ENCODE data around the gene AQP6.

The AQP6 gene

GRCh38 chr12:50006754-50007442 lies 34.2 kb downstream of the AQP6 start:
- DNase-seq = no peak

DNA sequence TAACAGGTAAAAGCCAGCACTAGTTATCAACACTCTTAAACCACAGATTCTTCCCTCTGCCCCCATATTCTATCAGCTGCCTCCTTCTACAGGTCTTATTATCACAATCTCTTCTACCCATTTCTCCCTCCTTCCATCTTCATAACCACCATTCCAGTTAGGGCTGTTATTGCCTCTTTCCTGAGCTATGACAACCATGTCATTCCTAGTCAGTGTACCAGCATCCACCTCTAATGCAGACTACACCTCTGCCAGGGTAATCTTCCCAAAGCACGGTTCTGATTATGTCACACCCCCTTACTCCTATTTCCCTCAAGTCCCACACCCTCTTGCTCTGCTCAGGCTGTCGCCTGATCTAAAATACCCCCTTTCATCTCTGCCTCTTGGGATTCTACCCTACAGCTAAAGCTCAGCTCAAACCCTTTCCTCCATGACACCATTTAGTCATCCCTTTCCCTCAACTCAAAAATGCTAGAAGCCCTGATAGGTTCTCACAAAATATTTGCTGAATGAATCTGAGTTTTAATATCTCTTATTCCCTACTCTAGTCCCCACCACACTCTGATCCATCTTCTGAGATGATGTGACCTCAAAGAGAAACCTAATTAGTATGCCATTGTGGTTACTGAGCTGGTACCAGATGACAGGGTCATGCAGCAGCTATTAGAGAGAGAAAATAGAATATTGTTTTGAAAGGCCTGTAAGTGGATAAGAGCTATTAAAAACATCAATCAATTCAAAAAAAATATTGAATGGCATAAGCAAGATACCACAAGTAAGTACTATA lies 40.8 kb downstream of the AQP6 start:
- no peak for DNase-seq

- no peak for DNase-seq
Measured at GRCh38 chr12:50014342-50014741, 41.6 kb downstream of the AQP6 start.

DNA sequence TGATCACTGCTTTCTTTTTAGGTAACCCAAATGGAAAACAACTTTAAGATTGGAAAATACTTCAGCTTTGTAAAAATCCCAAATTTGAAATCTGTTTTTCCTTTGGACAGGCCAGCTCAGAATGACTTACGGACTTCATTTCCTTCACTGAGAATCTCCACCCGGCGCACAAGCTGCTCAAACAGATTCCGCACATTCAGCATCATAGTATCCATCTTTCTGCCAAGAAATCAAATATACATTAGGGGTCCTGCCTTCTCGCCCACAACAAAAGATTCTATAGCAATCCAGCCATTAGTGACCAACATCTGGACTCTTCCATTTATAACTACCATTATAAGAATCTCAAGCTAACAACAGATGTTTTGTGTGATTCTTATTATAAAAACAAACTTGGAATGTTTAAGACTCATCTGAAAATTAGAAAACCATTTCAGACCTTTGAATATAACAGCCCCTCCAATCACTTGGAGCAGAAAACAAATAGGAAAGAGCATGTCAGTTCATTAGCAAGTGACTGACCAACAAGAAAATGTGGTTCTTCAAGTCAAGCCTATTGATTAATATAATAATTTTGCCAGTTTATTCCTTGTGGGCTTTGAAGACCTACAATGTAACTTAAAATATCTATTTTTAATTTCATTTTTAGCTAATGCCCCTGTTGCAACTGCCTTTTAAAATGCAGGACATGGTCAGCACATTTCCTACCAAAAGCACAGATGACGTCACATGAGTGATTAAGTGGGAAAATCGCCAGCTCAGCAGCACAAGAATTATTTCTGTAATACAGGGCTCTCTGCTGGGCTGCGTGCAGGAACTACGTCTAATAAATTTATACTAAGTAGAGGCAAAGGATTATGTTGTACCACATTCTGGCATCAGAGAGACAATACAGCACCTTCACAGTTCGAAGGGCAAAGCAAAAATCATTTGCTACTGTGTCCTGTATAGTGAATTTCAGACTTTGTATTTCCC lies 44.0 kb downstream of the AQP6 start:
- DNase-seq = no peak

DNA sequence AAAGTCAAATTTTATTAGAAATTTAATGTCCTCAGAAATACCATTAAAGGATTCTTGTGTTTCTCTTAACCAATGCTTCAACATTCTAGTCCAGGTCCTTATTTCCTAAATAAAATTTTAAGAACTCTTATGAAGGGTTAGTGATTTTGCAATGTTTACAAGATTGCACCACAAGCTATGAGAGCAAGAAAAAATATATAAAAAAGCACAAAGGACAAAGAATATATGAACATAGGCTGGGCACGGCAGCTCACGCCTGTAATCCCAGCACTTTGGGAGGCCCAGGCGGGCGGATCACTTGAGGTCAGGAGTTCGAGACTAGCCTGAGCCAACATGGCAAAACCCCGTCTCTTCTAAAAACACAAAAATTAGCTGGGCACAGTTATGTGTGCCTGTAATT lies 44.9 kb downstream of the AQP6 start:
- DNase-seq = no peak

- DNase-seq = no peak
Measured at GRCh38 chr12:50018154-50018553, 45.4 kb downstream of the AQP6 start.

DNA sequence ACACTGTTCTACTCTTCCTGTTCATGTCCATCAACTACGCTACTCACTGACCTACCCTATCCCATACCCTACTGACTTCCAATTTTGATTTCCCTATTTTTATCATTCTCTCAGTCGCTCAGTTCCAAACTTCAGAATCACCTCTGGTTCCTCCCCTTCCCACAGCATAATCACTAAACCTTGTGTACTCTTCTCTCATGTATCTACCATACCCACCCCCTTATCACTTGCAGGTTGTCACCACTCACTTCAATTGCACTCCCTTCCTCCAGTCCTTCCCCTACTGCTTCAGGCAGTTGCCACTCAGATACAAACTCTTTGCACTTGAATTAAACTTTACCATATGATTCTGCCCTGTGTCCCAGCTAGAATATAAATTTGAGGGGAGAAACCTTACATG lies 46.2 kb downstream of the AQP6 start:
- no peak for DNase-seq

DNA sequence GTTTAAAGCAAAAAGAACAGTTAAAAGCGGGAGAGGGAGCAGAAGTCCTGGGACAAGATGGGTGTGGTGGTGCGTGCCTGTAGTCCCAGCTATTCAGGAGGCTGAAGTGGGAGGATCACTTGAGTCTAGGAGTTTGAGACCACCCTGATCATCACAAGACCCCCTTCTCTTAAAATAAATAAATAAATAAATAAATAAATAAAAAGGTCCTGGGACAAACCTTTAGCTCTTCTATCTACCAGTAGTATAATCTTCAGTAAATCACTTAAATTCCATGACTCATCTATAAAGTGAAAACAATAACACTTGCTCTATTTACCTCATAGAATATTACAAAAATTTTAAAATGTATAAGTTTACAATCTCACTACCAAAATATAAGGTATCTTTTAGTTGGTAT lies 46.8 kb downstream of the AQP6 start:
- DNase-seq = no peak

DNA sequence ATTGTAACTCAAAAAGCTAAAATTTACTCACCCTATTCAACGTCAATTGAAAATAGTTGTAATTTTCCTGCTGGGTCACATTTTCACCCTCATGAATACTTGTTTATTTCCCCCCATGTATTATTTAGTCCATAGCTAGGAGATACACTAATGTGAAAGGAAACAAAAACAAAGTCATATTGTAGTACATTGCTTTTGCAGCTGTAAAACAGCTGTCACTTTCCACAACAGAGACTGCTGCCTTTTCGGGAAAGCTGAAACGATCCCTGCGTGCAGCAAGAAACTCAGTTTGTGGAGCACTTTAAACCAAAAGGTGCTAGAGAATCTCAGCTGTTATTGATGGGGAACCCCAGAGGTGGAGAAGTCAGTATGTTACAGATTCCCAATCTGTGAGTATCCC lies 48.3 kb downstream of the AQP6 start:
- DNase-seq = no peak

GRCh38 chr12:50022903-50023302 lies 50.2 kb downstream of the AQP6 start:
- DNase-seq = no peak

DNA sequence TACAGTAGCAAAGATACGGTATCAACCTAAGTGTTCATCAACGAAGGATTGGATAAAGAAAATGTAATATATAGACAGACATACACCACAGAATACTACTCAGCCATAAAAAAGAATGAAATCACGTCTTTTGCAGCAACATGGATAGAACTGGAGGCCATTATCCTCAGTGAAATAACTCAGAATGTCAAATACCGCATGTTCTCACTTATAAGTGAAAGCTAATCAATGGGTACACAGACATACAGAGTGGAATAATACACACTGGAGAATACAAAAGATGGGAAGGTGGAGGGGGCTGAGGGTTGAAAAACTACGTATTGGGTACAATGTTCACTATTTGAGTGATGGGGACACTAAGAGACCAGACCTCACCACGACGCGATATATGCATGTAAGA lies 51.5 kb downstream of the AQP6 start:
- DNase-seq = no peak

DNA sequence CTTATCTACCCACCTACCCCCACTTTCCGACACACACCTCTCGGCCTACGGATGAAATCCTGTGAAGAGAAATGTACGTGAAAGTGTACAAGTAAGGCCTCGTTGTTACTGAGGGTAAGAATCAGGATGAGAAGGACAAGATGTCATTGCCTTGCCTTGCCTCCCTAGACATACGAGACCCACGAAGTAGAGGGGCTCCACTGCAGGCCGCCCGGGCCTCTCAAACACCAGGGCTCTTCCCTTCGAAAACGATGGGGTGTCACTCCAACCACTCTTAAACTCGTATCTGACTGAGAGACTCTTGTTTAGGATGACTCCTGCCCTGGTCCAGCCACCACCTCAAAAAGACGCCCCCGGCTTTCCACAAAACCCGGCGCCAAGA lies 52.0 kb downstream of the AQP6 start:
- DNase-seq = no peak

DNA sequence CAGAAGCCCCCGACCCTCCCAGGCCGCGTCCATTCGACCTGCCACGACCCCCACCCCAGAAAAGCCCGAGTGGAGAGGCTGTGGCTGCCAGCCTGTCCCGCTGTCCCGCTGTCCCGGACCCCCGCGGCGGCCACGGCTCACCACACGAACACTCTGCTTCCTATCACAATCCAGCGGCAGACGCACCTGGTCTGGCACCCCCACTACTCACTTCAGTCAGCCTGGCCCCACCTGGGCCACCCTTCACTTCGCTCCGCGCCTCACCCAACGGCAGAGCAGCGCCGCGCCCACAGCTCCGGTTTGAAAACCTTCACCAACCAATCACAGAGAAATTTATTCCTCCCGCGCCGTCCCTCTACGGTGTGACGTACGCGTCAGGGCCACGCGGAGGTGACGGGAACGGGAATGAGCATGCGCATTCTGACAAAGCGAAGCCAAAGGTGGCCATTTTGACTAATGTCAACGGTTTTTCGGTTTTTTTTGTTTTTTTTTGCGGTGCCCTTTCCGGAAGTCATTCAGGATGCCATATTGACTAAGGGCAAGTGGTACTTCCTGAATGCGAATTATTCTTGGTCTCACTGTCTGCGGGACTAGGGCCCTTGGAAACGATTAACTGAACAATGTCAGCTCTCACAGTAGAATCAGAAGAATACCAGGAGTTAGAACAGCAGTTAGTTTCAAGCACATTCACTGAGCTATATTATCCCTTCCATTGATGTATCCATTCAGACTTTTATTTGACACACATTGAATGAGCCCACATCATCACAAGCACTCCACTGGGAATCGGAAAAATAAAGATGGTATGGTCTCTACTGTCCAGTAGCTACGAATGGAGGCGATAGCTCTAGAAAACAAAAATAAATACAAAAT lies 52.7 kb downstream of the AQP6 start, which contains the start of gene RACGAP1:
Gene RACGAP1 (minus strand): TSS at position 308 of the 873 bp plus-strand sequence. CDS start 8,779 bp downstream, outside the sequence.
- peak; percentile 96 for DNase-seq

DNA sequence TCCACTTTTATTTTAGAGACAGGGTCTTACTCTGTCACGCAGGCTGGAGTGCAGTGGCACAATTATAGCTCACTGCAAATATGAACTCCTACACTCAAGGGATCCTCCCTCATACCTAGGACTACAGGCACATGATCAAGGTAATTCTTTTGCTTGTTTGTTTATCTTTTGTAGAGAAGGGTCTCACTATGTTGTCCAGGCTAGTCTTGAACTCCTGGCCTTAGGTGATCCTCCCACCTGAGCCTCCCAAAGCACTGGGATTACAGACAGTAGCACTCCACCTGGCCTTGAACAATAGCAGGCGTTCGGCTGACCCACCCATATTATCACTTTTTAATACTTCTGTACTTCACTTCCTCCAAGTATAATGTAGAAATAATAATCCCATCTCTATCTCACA lies 53.9 kb downstream of the AQP6 start:
- no peak for DNase-seq

Data from NCI-H187 treated with DMSO at 0.1 percent for 48 hours (cell line).